ENCODE results near the gene KIAA0930.
"Not testable (repeated sequence)": the region's sequence is repeated elsewhere in the genome, so short reads cannot be mapped to it uniquely, and the experiment has no call there.

Gene KIAA0930

DNA sequence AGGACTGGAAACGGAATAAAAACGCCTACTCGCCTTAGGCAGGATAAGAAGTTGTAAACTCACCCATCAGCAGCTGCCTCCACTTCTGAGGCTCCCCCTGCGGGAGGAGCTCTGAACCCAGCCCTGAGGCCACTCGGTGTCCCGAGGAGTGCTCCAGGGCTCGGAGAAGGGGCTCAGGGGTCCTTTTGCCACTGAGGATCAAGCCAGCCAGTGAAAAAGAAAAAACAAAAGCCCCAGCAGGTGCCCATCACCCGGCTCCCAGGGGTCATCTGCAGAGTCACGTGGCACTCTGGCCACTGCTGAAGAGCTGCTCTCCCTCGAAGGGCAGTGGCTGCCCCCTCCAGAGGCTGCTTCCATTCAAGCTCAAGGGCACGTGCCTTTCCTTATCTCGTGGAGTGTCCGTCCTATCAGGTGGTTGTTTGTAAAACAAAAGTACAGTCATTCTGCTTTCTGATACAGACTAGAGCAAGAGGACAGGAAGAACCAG, 48.0 kb downstream of the KIAA0930 start:
- DNase-seq (ENCODE audit: low read depth, low spot score): no peak
- ChIA-PET CTCF (interaction anchor here (1.3 to 2.2 kb wide), 2 partner anchors 16 to 19 kb away, joined by 3 to 10 read pairs; no protein-coding TSS in a partner anchor), POLR2A (no interaction called here)
- TF ChIP-seq, protein P1, sequence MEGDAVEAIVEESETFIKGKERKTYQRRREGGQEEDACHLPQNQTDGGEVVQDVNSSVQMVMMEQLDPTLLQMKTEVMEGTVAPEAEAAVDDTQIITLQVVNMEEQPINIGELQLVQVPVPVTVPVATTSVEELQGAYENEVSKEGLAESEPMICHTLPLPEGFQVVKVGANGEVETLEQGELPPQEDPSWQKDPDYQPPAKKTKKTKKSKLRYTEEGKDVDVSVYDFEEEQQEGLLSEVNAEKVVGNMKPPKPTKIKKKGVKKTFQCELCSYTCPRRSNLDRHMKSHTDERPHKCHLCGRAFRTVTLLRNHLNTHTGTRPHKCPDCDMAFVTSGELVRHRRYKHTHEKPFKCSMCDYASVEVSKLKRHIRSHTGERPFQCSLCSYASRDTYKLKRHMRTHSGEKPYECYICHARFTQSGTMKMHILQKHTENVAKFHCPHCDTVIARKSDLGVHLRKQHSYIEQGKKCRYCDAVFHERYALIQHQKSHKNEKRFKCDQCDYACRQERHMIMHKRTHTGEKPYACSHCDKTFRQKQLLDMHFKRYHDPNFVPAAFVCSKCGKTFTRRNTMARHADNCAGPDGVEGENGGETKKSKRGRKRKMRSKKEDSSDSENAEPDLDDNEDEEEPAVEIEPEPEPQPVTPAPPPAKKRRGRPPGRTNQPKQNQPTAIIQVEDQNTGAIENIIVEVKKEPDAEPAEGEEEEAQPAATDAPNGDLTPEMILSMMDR (IDR thresholded peaks at IDR 0.05; ENCODE audit: insufficient read depth, low read length, missing control alignments): no peak
- H3K4me3 ChIP-seq (ENCODE audit: low read depth, low read length): no peak overlapping the region

DNA sequence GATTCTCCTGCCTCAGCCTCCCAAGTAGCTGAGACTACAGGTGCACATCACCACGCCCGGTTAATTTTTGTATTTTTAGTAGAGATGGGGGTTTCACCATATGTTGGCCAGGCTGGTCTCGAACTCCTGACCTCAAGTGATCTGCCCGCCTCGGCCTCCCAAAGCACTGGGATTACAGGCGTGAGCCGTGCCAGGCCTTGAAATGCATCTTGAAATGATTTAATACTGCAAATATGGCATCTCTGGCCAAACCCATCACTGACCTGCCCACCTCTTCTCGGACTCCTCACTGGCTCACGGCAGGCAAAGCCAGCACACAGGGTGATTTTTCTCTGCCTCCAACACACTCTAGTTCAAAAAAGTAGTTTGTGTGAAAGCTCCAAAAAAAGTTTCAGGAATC, 48.9 kb downstream of the KIAA0930 start:
- ChIA-PET CTCF (interaction anchor here (1.3 to 2.2 kb wide), 2 partner anchors 11 to 17 kb away, joined by 3 to 10 read pairs; no protein-coding TSS in a partner anchor), POLR2A (interaction anchor here (1.1 to 1.4 kb wide), 2 partner anchors 18 to 28 kb away, joined by 3 read pairs; partner anchors contain the start of gene NUP50)
- DNase-seq (ENCODE audit: low read depth, low spot score): not testable (repeated sequence)

DNA sequence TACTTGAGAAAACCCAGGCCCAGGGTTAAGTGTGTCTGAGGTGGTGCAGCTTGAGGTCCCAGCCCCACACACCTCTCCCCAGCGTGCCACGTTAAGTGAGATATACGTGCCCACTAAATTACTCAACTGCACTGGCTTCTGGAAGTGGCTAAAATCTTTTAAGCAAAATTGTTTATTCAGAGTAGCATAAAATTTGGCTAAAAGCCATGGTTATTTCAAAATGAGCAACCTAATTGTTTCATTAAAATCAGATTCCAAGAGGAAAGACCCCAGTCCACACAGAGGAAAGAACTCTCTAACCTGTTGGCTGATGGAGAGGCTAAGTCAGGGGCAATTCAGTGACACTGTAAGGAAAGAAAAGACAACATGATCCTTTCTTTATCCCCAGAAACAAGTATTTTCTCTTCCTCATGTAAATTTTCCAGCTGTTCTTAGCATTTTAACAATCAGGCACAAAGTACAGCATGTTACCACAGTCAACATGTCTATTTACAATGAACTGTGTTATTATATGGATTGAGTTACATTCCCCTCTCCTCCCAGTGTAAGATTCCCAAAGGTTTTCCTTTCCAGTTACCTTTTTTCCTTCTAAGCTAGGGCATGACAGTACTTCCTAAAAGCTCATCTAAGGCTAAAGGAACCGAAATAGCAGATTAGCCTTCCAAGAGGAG, 50.4 kb downstream of the KIAA0930 start:
- DNase-seq (ENCODE audit: low read depth, low spot score): no peak
- CTCF ChIA-PET: no interaction called here

More for the DNA sequence above, 48.9 kb downstream of the KIAA0930 start:
- H3K4me3 ChIP-seq (ENCODE audit: low read depth, low read length): not testable (repeated sequence)

DNA sequence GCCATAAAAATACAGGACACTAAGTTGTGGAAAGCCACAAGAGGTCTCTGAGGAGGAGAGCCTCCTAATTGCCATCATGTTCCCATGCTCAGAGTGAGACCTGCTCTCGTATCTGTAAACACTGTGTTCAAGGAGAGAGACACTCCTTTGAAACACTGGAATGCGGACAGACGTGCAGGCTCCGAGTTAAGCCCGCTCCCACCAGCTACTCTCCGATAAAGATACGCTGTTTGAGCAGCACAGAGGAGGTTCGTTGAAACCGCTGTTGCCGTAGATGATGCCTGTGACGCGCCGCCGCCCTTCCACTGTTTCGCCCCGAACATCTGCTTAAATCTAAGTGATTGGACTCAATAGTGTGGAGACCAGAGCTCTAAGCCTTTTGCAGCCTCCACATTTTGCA, 51.9 kb downstream of the KIAA0930 start:
- TF ChIP-seq, protein P1 (IDR thresholded peaks at IDR 0.05; ENCODE audit: insufficient read depth, low read length, missing control alignments): no peak
- DNase-seq (ENCODE audit: low read depth, low spot score): no peak
- no peak overlapping the region for H3K4me3 ChIP-seq (ENCODE audit: low read depth, low read length)
- POLR2A ChIA-PET: no interaction called here
- CTCF ChIA-PET: interaction anchor here (1.0 to 1.6 kb wide), 2 partner anchors 20 to 87 kb away, joined by 3 to 4 read pairs; no protein-coding TSS in a partner anchor

More for the DNA sequence above, 50.4 kb downstream of the KIAA0930 start:
- TF ChIP-seq, protein P1 (IDR thresholded peaks at IDR 0.05; ENCODE audit: insufficient read depth, low read length, missing control alignments): no peak
- POLR2A ChIA-PET: interaction anchor here (1.4 kb wide), 1 partner anchor 27 kb away, joined by 3 read pairs; the partner anchor contains the start of gene NUP50
- no peak overlapping the region for H3K4me3 ChIP-seq (ENCODE audit: low read depth, low read length)

DNA sequence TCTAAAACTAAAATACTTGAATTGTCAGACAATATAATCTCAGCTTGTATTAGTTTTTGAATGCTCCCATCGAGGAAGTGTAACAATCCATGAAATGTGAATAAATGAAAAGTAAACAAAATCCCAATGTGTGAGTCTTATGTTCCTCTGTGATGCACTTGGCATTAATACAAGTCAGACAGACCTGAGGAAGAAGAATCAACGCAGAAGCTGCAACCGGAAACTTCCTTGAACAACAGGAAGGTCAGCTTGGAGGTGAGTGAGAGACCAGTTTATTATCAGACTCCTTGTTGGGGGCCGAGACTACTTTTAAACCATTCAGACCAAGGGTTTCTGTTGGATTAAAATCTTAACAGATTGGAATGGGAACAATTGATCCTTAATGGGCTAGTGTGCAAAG, 52.8 kb downstream of the KIAA0930 start:
- ChIA-PET CTCF (interaction anchor here (1.6 kb wide), 1 partner anchor 86 kb away, joined by 3 read pairs; no protein-coding TSS in a partner anchor), POLR2A (no interaction called here)
- no peak for DNase-seq (ENCODE audit: low read depth, low spot score)
- TF ChIP-seq, protein P1 (IDR thresholded peaks at IDR 0.05; ENCODE audit: insufficient read depth, low read length, missing control alignments): no peak
- H3K4me3 ChIP-seq (ENCODE audit: low read depth, low read length): no peak overlapping the region

DNA sequence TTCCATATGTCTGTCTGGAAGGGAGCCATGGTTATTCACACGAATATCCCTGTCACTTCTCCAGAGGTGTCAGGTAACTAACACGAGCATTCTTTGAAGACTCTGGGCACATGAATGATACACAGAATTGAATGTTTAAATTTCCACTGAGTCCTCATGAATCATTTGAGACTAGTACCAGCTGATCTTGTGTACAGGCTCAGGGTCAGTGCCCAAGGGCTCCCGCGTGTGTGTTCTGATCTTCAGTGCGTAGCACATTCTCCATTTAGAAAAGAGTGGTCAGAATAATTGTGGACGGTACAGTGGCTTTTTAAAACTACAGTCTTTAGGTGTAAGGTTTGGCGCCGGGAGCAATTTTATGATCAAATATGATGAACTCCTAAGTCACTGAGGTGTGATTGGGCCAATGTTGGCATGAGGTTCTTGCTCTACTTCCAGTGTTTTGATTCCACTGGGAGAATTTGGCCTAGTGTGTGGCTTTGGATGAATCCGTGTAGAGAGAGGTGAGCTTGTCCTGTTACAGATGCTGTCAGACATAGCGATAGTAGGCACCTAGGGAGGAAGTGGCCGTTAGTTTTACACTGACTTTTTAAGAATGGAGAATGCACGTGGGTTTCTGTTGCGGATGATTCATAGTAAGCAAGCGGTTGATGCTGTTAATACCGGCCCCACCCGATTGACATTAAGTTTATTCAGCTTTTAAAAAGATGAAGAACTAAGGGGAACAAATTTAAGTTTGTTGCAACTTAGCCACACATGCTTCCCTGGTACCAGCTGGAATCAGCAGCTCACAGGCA, 54.8 kb downstream of the KIAA0930 start:
- ChIA-PET POLR2A (no interaction called here), CTCF (interaction anchor here (0.6 kb wide), 2 partner anchors 23 to 76 kb away, joined by 3 read pairs; no protein-coding TSS in a partner anchor)
- TF ChIP-seq, protein P1 (IDR thresholded peaks at IDR 0.05; ENCODE audit: insufficient read depth, low read length, missing control alignments): no peak
- H3K4me3 ChIP-seq (ENCODE audit: low read depth, low read length): no peak overlapping the region
- no peak for DNase-seq (ENCODE audit: low read depth, low spot score)
